Left colon (tissue), 2 donors: Measurements from ENCODE around the gene BEX2. TPM values are rescaled to one million over a fixed set of nuclear protein-coding genes. Genes with fewer than 3 reads are reported as not detected.

Source experiments
- ATAC-seq: fragments of 200-7000 bp; cut with Tn5 transposase; one replicate; pipeline ENCODE4 v1.9.1; 2020; ENCODE audit warnings: mild to moderate bottlenecking, moderate library complexity
- DNase-seq, 2 donors: peaks; one replicate each; pipeline ENCODE4 v3.0.0-alpha.2; 2020
- intact Hi-C, 2 donors: fragments of 100-400 bp; cut with DNase I in 1 of 2; cut with micrococcal nuclease in 1 of 2; formaldehyde crosslinking; loops; one replicate each; pipeline versions ENCODE4 v1.11.2 to v1.14.0; 2022; cut with DNase I, micrococcal nuclease
- total RNA-seq, 2 donors: library from RNA; stranded (reverse); fragmentation: NEBNext Ultra II Directional; extraction: Animal tissue kit (Norgen Biotek cat#: 25700); gene quantifications; one replicate each; pipeline ENCODE4 v1.2.1, GENCODE V29; 2021
- donor health status: DM: no; HTN: no; CAD: no.
- donor health status: DM: yes; HTN: yes; CAD: no.

Gene BEX2
- total RNA-seq, 2 donors from 2014 or later, result 5.1 to 7.8 TPM

- intact Hi-C loops, result no loop called here
- ATAC-seq (no peak), DNase-seq (no peak)
These were observed 34.2 kb downstream of the BEX2 start, which contains the start of gene TCEAL5 for GRCh38 chrX:103276581-103277002. TCEAL5 (minus strand) TSS chrX:103276750; CDS start chrX:103274563, 2,187 bp downstream.

- intact Hi-C loops, result no loop called here
- DNase-seq (no peak), ATAC-seq (no peak)
These were observed 34.7 kb downstream of the BEX2 start for GRCh38 chrX:103275947-103276567.

DNA sequence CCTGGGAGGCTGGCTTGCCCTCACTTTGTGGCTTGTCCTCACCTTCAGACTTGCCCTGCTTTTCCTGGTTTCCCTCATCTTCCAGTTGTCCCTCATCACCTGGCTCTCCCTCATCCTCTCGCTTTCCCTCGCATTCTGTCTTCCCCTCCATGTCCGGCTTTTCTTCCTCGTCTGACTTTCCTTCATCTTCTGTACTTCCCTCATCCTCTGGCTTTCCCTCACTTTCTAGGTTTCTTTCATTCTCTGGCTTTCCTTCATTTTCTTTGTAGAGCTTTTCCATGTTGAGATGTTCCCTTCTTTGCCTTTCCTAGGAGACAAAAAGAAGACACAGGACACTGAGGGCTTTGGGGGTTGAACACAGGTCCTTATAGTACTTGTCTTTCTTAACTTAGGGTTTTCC lies 36.5 kb downstream of the BEX2 start:
- DNase-seq (no peak), ATAC-seq (no peak)
- intact Hi-C loops, result no loop called here

Other genes starting within 250 kb of the BEX2 start
- 1 to 10 TPM; 1.2 to 1.6 TPM for gene BEX1, start 246.8 kb downstream of the BEX2 start, total RNA-seq
- gene NXF3, start 217.8 kb downstream of the BEX2 start, total RNA-seq, result 1 to 10 TPM in 1 of 2 donors, under 1 TPM in 1; 0.47 to 1.0 TPM
- 10 to 100 TPM; 12.3 to 16.8 TPM for gene BEX4, start 95.9 kb downstream of the BEX2 start, total RNA-seq
- gene TCEAL8, start 55.8 kb downstream of the BEX2 start, total RNA-seq, result 10 to 100 TPM; 29.2 to 36.4 TPM
- gene TCEAL5, start 34.2 kb downstream of the BEX2 start, total RNA-seq, result not detected
- gene TCEAL7, start 19.2 kb upstream of the BEX2 start, total RNA-seq, result 1 to 10 TPM; 1.3 to 4.8 TPM
- gene TCEAL9, start 45.5 kb upstream of the BEX2 start, total RNA-seq, result 10 to 100 TPM; 25.6 to 28.4 TPM
- gene BEX3, start 65.5 kb upstream of the BEX2 start, total RNA-seq, result 10 to 100 TPM; 29.5 to 33.4 TPM
- gene RAB40A, start 208.5 kb upstream of the BEX2 start, total RNA-seq, result under 1 TPM in 1 of 2 donors, not detected in 1; 0.27 TPM